GM12878 (cell line): ENCODE measurements around the gene ABHD1. TPM values are rescaled to one million over a fixed set of nuclear protein-coding genes. Genes with fewer than 3 reads are reported as not detected.

Experiments
- ATAC-seq: fragments of 200-7000 bp; cut with Tn5 transposase; 3 replicates; pipeline ENCODE4 v1.9.1; 2020; ENCODE audit warnings: mild to moderate bottlenecking, moderate library complexity
- BruUV-seq: library from RNA; stranded (reverse); fragments of 400-500 nt; replicated peaks from 2 replicates; lab custom pipeline; 2021; lab: Mats Ljungman, UMichigan
- CTCF ChIA-PET: fragments of 300-600 bp; sonication (Branson Sonifier 250); formaldehyde crosslinking; extraction: SDS; loops from one replicate; lab custom pipeline; 2021; ENCODE audit warnings: inconsistent platforms; lab: Yijun Ruan, JAX
- POLR2A ChIA-PET: fragments of 350-600 bp; formaldehyde crosslinking; extraction: SDS; loops from one replicate; lab custom pipeline; 2021; ENCODE audit warnings: inconsistent platforms; lab: Charles Lee
- RAD21 ChIA-PET: fragments of 300-600 bp; sonication (Branson Sonifier 250); formaldehyde crosslinking; loops from one replicate; lab custom pipeline; 2023; ENCODE audit warnings: antibody characterized with exemption; ENCODE audit not compliant: unreplicated experiment; lab: Charles Lee
- SMC1A ChIA-PET: fragments of 300-600 bp; sonication (Branson Sonifier 250); formaldehyde crosslinking; loops from one replicate; lab custom pipeline; 2023; ENCODE audit not compliant: unreplicated experiment, uncharacterized antibody; lab: Charles Lee
- DNase-seq: peaks from one replicate; pipeline ENCODE4 v3.0.0-alpha.2; 2011; ENCODE audit warnings: low read depth, low spot score
- FAIRE-seq: peaks from 3 replicates; lab custom pipeline; 2011; peaks lifted over from hg19 to GRCh38; lab: Jason Lieb, UNC
- H2AFZ ChIP-seq: 2 replicates; pipeline ENCODE4 v1.6.0; 2011; ENCODE audit warnings: low read depth, low read length, control low read depth; ENCODE audit not compliant: control insufficient read depth
- H3K27ac ChIP-seq: 2 replicates; pipeline ENCODE4 v1.5.1; 2011; ENCODE audit warnings: control low read depth; ENCODE audit not compliant: control insufficient read depth, insufficient read depth
- H3K27me3 ChIP-seq, 2 experiments: replicated peaks in 1 of 2; 2 replicates each; pipeline versions ENCODE4 v1.6.0 to v1.6.1; 2011; ENCODE audit warnings: low read length in 1 of 2; ENCODE audit not compliant: control insufficient read depth in 2 of 2, insufficient read depth in 2 of 2
- H3K36me3 ChIP-seq, 2 experiments: 2 replicates each; pipeline ENCODE4 v1.5.1; 2011; ENCODE audit warnings: low read length in 1 of 2; ENCODE audit not compliant: control insufficient read depth in 2 of 2, insufficient read depth in 2 of 2
- H3K4me1 ChIP-seq: 2 replicates; pipeline ENCODE4 v1.6.1; 2011; ENCODE audit warnings: mild to moderate bottlenecking, low read length, moderate library complexity, mixed read lengths; ENCODE audit not compliant: control insufficient read depth, insufficient read depth
- H3K4me2 ChIP-seq: 2 replicates; pipeline ENCODE4 v1.6.0; 2011; ENCODE audit warnings: control low read depth; ENCODE audit not compliant: control insufficient read depth, insufficient read depth
- H3K4me3 ChIP-seq: fragments of 200-600 bp; sonication (generic); 2 replicates; pipeline ENCODE4 v1.5.1; 2016
- H3K79me2 ChIP-seq: 2 replicates; pipeline ENCODE4 v1.6.0; 2011; ENCODE audit warnings: low read length; ENCODE audit not compliant: control insufficient read depth, insufficient read depth
- H3K9ac ChIP-seq: 2 replicates; pipeline ENCODE4 v1.8.0; 2011; ENCODE audit warnings: low read length, control low read depth, mixed read lengths; ENCODE audit not compliant: control insufficient read depth, insufficient read depth
- H3K9me3 ChIP-seq: replicated peaks from 3 replicates; pipeline ENCODE4 v1.5.1; 2011; ENCODE audit warnings: mild to moderate bottlenecking, low read length; ENCODE audit not compliant: control insufficient read depth, insufficient read depth
- H4K20me1 ChIP-seq: 2 replicates; pipeline ENCODE4 v1.6.0; 2011; ENCODE audit not compliant: control insufficient read depth, insufficient read depth
- ATF7 ChIP-seq: fragments of 450-650 bp; IDR thresholded peaks from 2 replicates; pipeline ENCODE4 v1.6.1; 2016; ENCODE audit warnings: low read depth, mild to moderate bottlenecking
- DPF2 ChIP-seq: fragments of 450-650 bp; IDR thresholded peaks from 2 replicates; pipeline ENCODE4 v1.6.1; 2017; ENCODE audit warnings: mild to moderate bottlenecking
- EGR1 ChIP-seq, 2 experiments: IDR thresholded peaks; 1 replicate in 1 of 2; 2 replicates in 1 of 2; pipeline ENCODE4 v1.6.1; 2011 to 2012; ENCODE audit warnings: low read depth in 2 of 2, low read length in 2 of 2, borderline replicate concordance in 1 of 2, mild to moderate bottlenecking in 1 of 2, moderate library complexity in 1 of 2
- EZH2 ChIP-seq: IDR thresholded peaks from 2 replicates; pipeline ENCODE4 v1.6.1; 2012; ENCODE audit warnings: low read depth, mild to moderate bottlenecking, control low read depth, inconsistent platforms, low read length, borderline replicate concordance; ENCODE audit not compliant: control insufficient read depth
- GATAD2B ChIP-seq: fragments of 450-650 bp; conservative IDR thresholded peaks from 2 replicates; pipeline ENCODE4 v1.6.1; 2017; ENCODE audit warnings: low read depth, mild to moderate bottlenecking, moderate library complexity
- NFXL1 ChIP-seq: fragments of 450-650 bp; IDR thresholded peaks from 2 replicates; pipeline ENCODE4 v1.6.1; 2017; ENCODE audit warnings: antibody characterized with exemption, mild to moderate bottlenecking, borderline replicate concordance
- NFYA ChIP-seq: IDR thresholded peaks from 2 replicates; pipeline ENCODE4 v1.6.1; 2011; ENCODE audit warnings: low read depth, mild to moderate bottlenecking, low read length, improper control_type of control experiment, borderline replicate concordance
- NFYB ChIP-seq: IDR thresholded peaks from 2 replicates; pipeline ENCODE4 v1.6.1; 2011; ENCODE audit warnings: low read depth, mild to moderate bottlenecking, low read length, improper control_type of control experiment, moderate library complexity; ENCODE audit not compliant: insufficient read depth
- NR2F1 ChIP-seq: fragments of 450-650 bp; conservative IDR thresholded peaks from 2 replicates; pipeline ENCODE4 v1.6.1; 2017; ENCODE audit warnings: mild to moderate bottlenecking
- TARDBP ChIP-seq: IDR thresholded peaks from 2 replicates; pipeline ENCODE4 v1.6.1; 2016; ENCODE audit warnings: borderline replicate concordance
- TBL1XR1 ChIP-seq: IDR thresholded peaks from 2 replicates; pipeline ENCODE4 v1.6.1; 2012; ENCODE audit warnings: low read depth, low read length, improper control_type of control experiment
- TCF12 ChIP-seq: IDR thresholded peaks from 2 replicates; pipeline ENCODE4 v1.6.1; 2011; ENCODE audit warnings: low read depth, mild to moderate bottlenecking, low read length
- ZNF592 ChIP-seq: fragments of 450-650 bp; IDR thresholded peaks from 2 replicates; pipeline ENCODE4 v1.6.1; 2017; ENCODE audit warnings: mild to moderate bottlenecking, moderate library complexity
- ZZZ3 ChIP-seq: IDR thresholded peaks from 2 replicates; pipeline ENCODE4 v1.6.1; 2011; ENCODE audit warnings: low read depth; ENCODE audit not compliant: control insufficient read depth, insufficient read length
- WGBS: methylation state at CpG from one replicate; pipeline ENCODE4 v1.1.6; 2016; ENCODE audit warnings: low lambda C conversion rate; ENCODE audit not compliant: insufficient replicate concordance, insufficient coverage; ENCODE audit errors: missing lambda C conversion rate; 5-methylcytosine and 5-hydroxymethylcytosine counted together
- in situ Hi-C: fragments of 300-500 bp; cut with MboI; formaldehyde crosslinking; loops from 9 replicates; pipeline ENCODE4 v1.14.3; 2018; ENCODE audit warnings: mixed read lengths
- intact Hi-C: fragments of 100-400 bp; cut with micrococcal nuclease; formaldehyde crosslinking; loops from one replicate; pipeline ENCODE4 v1.14.2; 2022; ENCODE audit not compliant: unreplicated experiment
- polyA plus RNA-seq, 11 experiments: library from polyadenylated mRNA; depleted of rRNA in 4 of 11; unstranded in 6 of 11; stranded (reverse) in 5 of 11; fragments of >200 nt; fragmentation: Nextera tagmentation in 4 of 11; fragmentation: Illumina TruSeq in 1 of 11; extraction: Ambion mirVana in 4 of 11; extraction: Trizol in 1 of 11; gene quantifications; 1 replicate in 1 of 11; 2 replicates in 10 of 11; pipeline versions ENCODE4 v1.2.1 to v1.2.3, GENCODE V29; 2011 to 2016; ENCODE audit warnings: inconsistent platforms in 2 of 11, missing spikeins in 2 of 11, low read depth in 1 of 11
- total RNA-seq, 4 experiments: library from RNA; depleted of rRNA in 3 of 4; stranded (reverse); fragments of >200 nt in 3 of 4; fragmentation: Illumina TruSeq in 1 of 4; extraction: Trizol in 1 of 4; gene quantifications; 2 replicates each; pipeline versions ENCODE4 v1.2.1 to v1.2.3, GENCODE V29; 2013 to 2021

Gene ABHD1
- total and polyA plus RNA-seq, 10 of the 15 experiments (the other 5 are each of a cell fraction or from before 2014, with no cell fraction given), result 0.04 to 0.35 (median 0.17) TPM; not detected in 2

GRCh38 chr2:27126252-27126710 is 2.7 kb downstream of the ABHD1 start:
- no peak for TF ChIP-seq NFYA
- no peak for TF ChIP-seq EZH2
- TF ChIP-seq TCF12, result no peak
- no peak for TF ChIP-seq TBL1XR1
- no peak for TF ChIP-seq ATF7
- no peak for TF ChIP-seq GATAD2B
- TF ChIP-seq NR2F1, result no peak
- no peak for TF ChIP-seq TARDBP
- TF ChIP-seq DPF2, result no peak
- no peak for TF ChIP-seq ZZZ3
- TF ChIP-seq NFXL1, result no peak
- TF ChIP-seq EGR1 (IDR thresholded peaks at IDR 0.05; ENCODE audit: borderline replicate concordance in 1 of 2, low read depth in 2 of 2, low read length in 2 of 2), result no peak
- TF ChIP-seq NFYB, result no peak
- TF ChIP-seq ZNF592, result no peak
- TF ChIP-seq, all 136 proteins: peak for 0
- in situ Hi-C loops (no loop called here), intact Hi-C loops (no loop called here)
- Histone ChIP-seq H3K27ac (no peak overlapping the region), H3K4me2 (no peak overlapping the region), H4K20me1 (no peaks in the 10 kb centered on the region), H3K4me3 (no peak overlapping the region), H3K4me1 (peaks cover 5% of the 10 kb centered on the region; the same call in 1 of the 2 replicates), H3K9me3 (no peaks in the 10 kb centered on the region), H3K36me3 (peaks cover 6% of the 10 kb centered on the region in 2 experiments), H2AFZ (no peak overlapping the region), H3K27me3 (peaks cover 0 to 3% of the 10 kb centered on the region in 2 experiments; a peak in 1 of 4 replicates), H3K9ac (no peak overlapping the region), H3K79me2 (no peaks in the 10 kb centered on the region)
- RAD21 ChIA-PET, result interaction anchor here (0.6 kb wide), 1 partner anchor 13 kb away, joined by 4 read pairs; no protein-coding TSS in a partner anchor
- FAIRE-seq, result no peak
- no peak for ATAC-seq
- POLR2A ChIA-PET, result no interaction called here
- CTCF ChIA-PET, result interaction anchor here (1.7 kb wide), 1 partner anchor 12 kb away, joined by 4 read pairs; no protein-coding TSS in a partner anchor
- BruUV-seq, result no TSS peak
- no peak for DNase-seq
- SMC1A ChIA-PET, result no interaction called here
- WGBS, result 50% methylated on average over 5 of the region's 5 CpGs
